GM18951 (cell line): ENCODE measurements around the gene NGEF.
A peak's percentile ranks its signal among the peaks of the same experiment; 100 is the strongest.
"Not testable (repeated sequence)": the region's sequence is repeated elsewhere in the genome, so short reads cannot be mapped to it uniquely, and the experiment has no call there.

Experiments
- POLR2A ChIP-seq: IDR thresholded peaks from 4 replicates; pipeline ENCODE4 v1.6.1; 2011; ENCODE audit warnings: mild to moderate bottlenecking; ENCODE audit not compliant: insufficient read length, insufficient read depth; ENCODE audit errors: extremely low read depth
- in situ Hi-C: fragments of 300-500 bp; cut with MboI; formaldehyde crosslinking; loops from one replicate; pipeline ENCODE4 v1.12.0; 2022; ENCODE audit warnings: low sequenced_read_pairs, mixed read lengths, inconsistent platforms; ENCODE audit not compliant: unreplicated experiment

NGEF gene, protein sequence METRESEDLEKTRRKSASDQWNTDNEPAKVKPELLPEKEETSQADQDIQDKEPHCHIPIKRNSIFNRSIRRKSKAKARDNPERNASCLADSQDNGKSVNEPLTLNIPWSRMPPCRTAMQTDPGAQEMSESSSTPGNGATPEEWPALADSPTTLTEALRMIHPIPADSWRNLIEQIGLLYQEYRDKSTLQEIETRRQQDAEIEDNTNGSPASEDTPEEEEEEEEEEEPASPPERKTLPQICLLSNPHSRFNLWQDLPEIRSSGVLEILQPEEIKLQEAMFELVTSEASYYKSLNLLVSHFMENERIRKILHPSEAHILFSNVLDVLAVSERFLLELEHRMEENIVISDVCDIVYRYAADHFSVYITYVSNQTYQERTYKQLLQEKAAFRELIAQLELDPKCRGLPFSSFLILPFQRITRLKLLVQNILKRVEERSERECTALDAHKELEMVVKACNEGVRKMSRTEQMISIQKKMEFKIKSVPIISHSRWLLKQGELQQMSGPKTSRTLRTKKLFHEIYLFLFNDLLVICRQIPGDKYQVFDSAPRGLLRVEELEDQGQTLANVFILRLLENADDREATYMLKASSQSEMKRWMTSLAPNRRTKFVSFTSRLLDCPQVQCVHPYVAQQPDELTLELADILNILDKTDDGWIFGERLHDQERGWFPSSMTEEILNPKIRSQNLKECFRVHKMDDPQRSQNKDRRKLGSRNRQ

DNA sequence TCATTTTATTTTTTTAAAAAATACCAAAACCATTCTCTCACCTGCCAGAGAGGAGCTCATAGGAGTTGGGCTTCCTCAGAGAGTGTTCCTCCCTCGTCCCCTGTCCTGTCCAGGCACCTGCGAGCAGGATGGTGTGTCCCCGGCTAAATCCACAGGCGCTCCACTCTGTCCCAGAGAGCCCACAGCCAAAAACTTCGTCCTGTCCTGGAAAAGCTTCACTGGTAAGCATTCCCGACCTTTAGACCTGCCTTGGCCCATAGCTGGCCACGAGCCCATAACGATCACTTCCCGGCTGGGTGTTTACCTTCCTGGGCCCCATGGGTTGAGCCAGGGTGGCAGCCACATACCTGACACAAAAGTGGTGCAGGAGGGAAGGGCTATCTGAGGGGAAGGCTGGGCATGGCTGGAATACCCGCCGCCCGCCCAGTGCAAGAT, at the start of gene NGEF:
TSS of gene NGEF (minus strand) at position 230 of the 435 bp plus-strand sequence. CDS start 38,366 bp downstream, outside the sequence.
- in situ Hi-C loops: no loop called here
- TF ChIP-seq POLR2A: no peak

DNA sequence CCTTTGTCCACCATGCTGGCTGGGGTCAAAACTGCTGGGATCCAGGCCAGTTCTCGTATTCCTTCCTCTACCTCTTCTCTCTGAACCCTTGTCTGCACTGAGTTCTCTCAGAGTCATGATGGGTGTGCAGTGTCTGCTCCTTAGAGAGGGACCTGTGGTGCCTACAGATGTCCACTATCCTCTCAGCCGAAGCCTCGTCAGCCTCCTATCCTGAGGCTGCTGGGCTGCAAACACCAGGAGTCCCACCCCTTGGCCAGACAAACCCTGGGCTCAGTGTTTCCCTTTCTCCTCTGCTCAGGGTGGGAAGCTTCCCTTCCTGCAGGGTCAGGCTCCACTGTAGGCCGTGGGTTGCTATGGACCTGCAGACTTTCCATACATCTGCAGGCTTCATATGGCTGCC, 49.4 kb upstream of the NGEF start:
- TF ChIP-seq POLR2A: no peak
- in situ Hi-C loops: no loop called here

DNA sequence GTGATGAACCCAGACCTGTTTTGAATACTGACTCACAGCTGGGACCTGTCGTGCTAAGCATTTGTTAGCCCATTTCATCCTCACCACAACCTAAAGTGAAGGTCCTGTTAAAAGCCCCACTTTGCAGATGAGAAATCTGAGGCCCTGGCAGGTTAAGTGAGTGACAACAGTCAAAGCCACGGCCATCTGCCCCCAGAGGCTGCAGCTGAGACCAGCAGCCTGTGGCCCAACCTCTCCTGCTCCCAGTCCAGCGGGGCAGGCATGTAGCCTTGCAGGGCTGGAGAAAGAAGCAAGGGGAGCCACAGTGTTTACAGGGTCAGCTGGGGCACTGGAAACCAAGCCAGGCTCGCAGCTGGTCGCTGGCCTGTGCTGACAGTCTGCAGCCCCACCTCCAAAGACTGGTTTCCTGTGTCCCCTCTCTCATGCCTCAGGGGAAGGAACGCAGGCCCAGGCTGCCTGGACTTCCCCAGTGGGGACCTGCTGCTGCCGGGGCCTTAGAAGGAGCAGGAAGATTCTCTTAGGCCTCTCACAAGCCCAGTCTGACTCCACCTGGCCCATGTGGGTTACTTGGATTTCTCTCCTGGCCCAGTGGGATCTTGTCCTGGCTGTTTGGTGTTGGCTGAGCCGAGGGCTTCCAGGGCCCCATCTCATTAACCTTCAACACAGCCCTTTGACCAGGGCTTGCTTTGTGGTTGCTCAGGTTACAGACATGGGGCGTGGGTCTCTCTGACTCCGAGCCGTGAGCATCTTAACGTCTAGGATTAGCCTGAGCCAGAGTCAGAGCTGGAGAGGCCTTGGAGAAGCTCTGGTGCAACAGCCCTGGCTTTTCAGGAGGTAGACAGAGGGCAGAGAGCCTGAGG, 48.8 kb upstream of the NGEF start:
- in situ Hi-C loops: no loop called here
- TF ChIP-seq POLR2A: peak; percentile 26

DNA sequence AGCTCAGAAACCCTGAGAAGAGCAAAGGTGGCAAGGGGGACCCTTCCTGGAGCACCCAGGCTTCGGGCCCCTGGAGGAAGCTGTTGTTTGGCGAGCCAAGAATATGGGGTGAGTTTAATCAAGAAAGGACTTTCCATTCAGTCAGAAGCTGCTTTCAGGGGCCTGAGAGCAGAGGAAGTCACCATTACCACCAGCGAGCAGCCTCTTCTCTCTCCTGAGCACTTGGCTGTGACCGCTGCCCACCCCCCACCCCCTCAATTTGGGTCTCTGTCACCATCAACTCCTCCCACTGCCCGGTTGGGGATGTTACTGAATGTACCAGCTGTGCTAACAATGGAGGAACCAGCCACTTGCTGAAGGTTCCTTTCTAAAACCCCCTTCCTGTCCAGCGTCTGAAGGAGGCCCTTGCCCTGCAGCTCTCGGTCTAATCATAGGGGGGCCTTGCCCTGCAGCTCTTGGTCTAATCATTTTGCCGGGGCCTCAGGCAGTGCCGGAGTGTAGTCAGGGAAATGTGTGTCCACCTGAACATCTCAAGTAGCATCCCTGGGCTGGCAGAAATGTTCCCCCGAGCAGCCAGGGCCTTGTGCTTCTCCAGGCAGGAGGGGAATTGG, 48.0 kb upstream of the NGEF start:
- in situ Hi-C loops: no loop called here
- TF ChIP-seq POLR2A: peak; percentile 63

DNA sequence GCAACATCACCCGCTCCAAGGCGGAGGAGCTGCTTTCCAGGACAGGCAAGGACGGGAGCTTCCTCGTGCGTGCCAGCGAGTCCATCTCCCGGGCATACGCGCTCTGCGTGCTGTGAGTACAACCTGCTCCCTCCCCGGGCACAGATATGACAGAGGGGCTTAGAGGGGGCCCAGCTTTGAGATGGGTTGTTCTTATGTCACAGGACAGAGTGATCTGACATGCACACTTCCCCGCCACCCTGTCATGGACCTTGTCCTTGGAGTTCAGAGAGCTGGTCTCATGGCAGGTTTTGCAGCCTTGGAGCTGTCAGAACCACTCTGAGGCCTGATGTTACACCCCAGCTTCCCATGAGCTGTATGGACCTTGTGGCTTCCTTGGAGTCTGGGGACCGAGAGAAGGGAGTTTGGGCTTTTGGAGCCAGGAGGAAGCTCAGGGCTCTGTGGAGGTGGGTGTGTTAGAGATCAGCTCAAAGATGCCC, 47.5 kb upstream of the NGEF start:
- no peak for TF ChIP-seq POLR2A
- in situ Hi-C loops: no loop called here

DNA sequence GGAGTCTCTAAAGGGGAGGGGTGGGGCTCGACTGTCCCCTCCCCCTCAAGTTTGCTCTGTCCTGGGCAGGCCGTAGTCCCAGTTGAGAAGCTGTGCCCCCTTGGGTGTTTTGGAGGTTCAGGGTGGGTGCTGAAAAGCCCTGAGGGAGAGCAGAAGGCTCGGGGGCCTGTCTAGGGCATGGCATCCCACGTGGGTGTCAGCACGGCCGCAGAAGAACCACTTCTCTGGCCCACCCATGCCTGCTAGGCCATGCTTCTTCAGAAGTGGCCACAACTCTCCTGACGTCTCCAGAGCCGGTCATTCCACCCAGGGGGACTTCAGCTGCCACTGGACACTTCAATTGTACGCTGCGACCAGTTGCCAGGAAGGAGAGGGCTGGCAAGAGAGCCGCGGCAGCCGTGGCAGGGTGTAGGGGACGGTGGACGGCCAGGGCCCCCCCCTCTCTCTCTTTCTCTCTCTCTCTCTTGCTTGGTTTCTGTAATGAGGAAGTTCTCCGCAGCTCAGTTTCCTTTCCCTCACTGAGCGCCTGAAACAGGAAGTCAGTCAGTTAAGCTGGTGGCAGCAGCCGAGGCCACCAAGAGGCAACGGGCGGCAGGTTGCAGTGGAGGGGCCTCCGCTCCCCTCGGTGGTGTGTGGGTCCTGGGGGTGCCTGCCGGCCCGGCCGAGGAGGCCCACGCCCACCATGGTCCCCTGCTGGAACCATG, 46.9 kb upstream of the NGEF start, which contains the start of gene INPP5D:
TSS of gene INPP5D (plus strand) at position 546 of the 704 bp plus-strand sequence. CDS start at position 683, 137 bp downstream.
- in situ Hi-C loops: no loop called here
- peak; percentile 92 for TF ChIP-seq POLR2A

DNA sequence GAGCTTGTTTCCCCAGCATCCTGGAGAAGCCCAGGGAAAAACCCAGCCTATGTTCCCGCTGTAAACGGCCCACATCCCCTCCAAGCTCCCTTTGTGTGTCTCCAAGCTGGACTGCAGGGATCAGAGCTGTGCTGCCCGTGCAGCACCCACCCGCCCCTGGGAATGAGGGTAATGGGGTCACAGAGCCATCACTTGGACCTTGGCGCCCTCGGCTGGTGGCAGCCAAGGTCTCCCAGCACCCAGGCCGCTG, 46.4 kb upstream of the NGEF start:
- in situ Hi-C loops: no loop called here

DNA sequence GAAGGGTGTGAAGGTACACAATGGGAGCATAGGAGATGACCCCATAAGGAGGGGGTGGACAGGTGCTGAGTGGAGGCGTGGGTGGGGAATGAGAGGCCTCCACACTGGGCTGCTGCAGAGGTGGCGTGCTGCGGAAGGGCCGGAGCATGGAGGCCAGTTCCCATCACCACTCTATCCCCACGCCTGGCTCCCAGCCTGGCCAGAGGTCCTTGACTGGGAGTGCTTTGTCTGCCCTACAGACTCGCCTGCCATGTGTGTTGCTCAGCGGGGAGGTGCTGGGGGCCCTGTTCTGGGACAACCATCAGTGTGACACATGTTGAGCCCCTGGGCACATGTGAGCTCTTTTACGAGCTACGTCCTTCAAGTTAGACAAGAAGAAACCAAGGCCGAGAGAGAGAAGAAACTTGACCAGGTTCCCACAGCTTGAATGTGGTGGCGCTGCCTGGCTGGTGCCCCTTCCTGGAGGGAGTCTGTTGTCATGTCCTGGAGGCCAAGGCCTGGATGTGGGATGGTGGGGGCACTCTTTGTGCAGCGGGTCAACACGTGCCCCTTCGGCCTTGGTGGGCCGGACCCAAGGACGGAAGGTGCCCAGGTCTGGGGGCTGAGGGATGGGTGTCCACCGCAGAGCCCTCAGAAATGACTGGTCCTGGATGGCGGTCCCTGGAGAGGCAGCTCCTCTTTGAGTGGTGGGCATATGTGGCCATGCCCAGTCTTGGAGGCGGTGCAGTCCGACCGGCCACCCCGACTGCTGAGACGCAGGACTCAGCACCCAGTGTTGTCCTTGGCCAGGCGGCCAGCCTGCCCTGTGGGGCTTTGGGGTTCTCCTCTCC, 45.9 kb upstream of the NGEF start:
- no peak for TF ChIP-seq POLR2A
- in situ Hi-C loops: no loop called here

More for the DNA sequence above, 46.4 kb upstream of the NGEF start:
- TF ChIP-seq POLR2A: no peak

DNA sequence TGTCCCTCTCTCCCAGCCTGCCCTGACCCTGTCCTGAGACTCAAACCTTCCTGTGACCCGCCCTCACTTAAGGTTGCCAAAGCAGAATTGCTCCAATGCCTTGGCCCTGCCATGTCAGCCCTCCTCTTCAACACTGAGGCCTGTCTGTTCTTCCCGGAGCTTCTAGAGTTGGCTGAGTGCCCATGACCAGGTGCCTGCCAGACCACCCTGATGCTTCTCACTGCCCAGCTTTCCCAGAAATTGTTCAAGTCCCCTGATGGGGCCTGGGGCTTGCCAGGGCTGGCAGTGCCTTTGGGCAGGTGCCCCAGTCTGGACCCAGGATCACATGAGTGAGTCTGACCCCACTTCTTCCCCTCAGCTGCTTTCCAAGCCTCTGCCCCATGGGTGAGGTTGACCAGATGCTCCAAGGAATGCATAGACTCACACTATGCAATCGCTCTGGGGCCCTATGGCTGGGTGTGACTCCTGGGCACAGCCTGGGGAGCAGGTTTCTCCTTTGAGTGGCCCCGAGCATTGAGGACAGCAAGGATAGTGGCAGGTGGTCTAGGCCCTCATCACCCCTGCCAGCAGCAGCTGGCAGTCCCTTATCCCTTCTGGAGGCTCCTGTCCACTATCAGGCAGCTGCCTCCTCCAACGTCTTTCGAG, 44.0 kb upstream of the NGEF start:
- in situ Hi-C loops: no loop called here
- TF ChIP-seq POLR2A: no peak

DNA sequence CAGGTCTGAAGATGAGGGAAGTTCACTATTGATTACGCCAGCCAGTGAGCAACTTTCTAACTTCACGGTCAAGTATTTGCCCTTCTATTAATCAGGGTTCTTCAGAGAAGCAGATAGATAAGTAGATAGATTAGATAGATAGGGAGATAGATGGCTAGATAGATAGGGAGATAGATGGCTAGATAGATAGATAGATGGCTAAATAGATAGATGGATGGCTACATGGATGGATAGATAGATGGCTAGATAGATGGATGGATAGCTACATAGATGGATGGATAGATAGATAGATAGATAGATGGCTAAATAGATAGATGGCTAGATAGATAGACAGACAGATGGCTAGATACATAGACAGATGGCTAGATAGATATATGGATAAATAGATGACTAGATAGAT, 42.3 kb upstream of the NGEF start:
- no peak for TF ChIP-seq POLR2A
- in situ Hi-C loops: no loop called here

DNA sequence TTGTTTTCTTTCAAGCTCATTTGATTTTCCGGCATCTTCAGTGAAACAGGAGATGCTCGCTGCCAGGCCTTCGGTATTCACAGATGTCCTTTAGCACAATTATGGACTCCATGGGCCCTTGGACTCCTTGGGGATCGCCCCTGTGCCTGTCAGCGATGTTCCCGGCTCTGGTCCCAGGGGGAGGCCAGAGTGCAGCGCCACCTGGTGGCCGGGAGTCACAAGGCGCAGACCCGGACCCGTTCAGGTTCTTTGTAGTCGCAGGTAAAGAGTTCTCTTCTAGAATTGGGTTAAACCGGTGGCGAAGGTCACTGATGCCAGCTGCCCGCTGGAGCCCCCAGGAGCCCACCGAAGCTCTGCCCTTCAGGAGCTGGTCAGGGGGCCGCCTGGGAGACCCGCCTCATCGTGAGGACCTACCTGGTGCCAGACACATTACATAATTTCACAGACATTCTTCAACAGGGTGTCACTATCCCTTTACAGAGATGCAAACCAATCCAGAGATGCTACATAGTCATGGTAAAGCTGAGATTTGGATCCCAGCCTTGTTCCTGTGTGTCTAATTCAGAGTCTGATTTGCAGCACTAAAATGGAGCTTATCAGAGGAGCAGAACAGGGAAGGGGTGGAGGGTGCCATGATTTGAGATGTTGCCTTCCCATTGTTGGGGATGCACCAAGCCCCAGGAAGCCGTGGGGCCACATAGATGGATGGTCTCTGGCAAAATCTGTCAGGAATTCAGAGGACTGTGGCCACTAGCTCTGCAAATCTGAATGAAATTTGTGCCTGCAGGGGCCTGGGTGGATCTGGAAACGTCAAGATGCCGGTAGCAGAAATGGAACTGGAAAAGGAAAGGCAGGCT, 41.1 kb upstream of the NGEF start:
- no peak for TF ChIP-seq POLR2A
- in situ Hi-C loops: no loop called here

DNA sequence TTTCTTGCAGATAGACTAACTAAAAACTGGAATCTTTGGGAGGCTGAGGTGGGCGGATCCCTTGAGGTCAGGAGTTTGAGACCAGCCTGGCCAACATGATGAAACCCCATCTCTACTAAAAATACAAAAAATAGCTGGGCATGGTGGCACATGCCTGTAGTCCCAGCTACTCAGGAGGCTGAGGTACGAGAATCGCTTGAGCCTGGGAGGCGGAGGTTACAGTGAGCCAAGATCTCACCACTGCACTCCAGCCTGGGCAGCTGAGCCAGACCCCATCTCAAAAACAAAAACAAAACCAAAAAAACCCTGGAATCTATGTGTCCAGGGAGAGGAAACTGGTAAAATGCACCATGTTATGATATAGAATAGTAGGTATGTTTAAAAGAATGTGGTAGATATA, 39.5 kb upstream of the NGEF start:
- in situ Hi-C loops: not testable (repeated sequence)
